Amniotic stem cell (primary cell): ENCODE measurements around the gene TSR3.

Experiments used
- DNase-seq: peaks from one replicate; lab custom pipeline; 2025; lab: John Stamatoyannopoulos, UW

Gene TSR3

GRCh38 chr16:1308036-1308976 is 43.4 kb downstream of the TSR3 start:
- no peak for DNase-seq

- no peak for DNase-seq
These were observed 45.3 kb downstream of the TSR3 start for GRCh38 chr16:1306334-1306733.

- DNase-seq = no peak
These were observed 45.9 kb downstream of the TSR3 start for GRCh38 chr16:1305823-1306222.

GRCh38 chr16:1301562-1301961 is 50.1 kb downstream of the TSR3 start:
- DNase-seq = no peak

- DNase-seq = no peak
These were observed 50.8 kb downstream of the TSR3 start for GRCh38 chr16:1300664-1301476.

GRCh38 chr16:1299868-1300203 is 51.8 kb downstream of the TSR3 start:
- no peak for DNase-seq
